GM19324 (cell line): ENCODE data around the gene ULK4.
"Not testable (repeated sequence)": the region's sequence is repeated elsewhere in the genome, so short reads cannot be mapped to it uniquely, and the experiment has no call there.

Source experiments
- ATAC-seq: cut with Tn5 transposase; IDR thresholded peaks from one replicate; pipeline ENCODE4 v1.9.1; 2021; ENCODE audit warnings: mild to moderate bottlenecking, moderate library complexity; ENCODE audit not compliant: unreplicated experiment, low FRiP score

The ULK4 gene

GRCh38 chr3:41792806-41793205 is 169.1 kb downstream of the ULK4 start:
- no peak for ATAC-seq

- ATAC-seq: no peak
Observed at GRCh38 chr3:41769106-41769505, 192.8 kb downstream of the ULK4 start.

GRCh38 chr3:41768363-41768762 is 193.5 kb downstream of the ULK4 start:
- no peak for ATAC-seq

- ATAC-seq: not testable (repeated sequence)
Observed at GRCh38 chr3:41762867-41763266, 199.0 kb downstream of the ULK4 start.

- no peak for ATAC-seq
Observed at GRCh38 chr3:41753651-41754050, 208.3 kb downstream of the ULK4 start.

- no peak for ATAC-seq
Observed at GRCh38 chr3:41751597-41751996, 210.3 kb downstream of the ULK4 start.

GRCh38 chr3:41749988-41750387 is 211.9 kb downstream of the ULK4 start:
- ATAC-seq: no peak

- ATAC-seq: no peak
Observed at GRCh38 chr3:41746215-41746614, 215.7 kb downstream of the ULK4 start.

GRCh38 chr3:41742121-41742520 is 219.8 kb downstream of the ULK4 start:
- ATAC-seq: no peak

- no peak for ATAC-seq
Observed at GRCh38 chr3:41740374-41740886, 221.5 kb downstream of the ULK4 start.

GRCh38 chr3:41726891-41727290 is 235.0 kb downstream of the ULK4 start:
- no peak for ATAC-seq

GRCh38 chr3:41717641-41718040 is 244.3 kb downstream of the ULK4 start:
- ATAC-seq: no peak

GRCh38 chr3:41716471-41716870 is 245.4 kb downstream of the ULK4 start:
- ATAC-seq: no peak

- ATAC-seq: no peak
Observed at GRCh38 chr3:41715376-41715775, 246.5 kb downstream of the ULK4 start.

- ATAC-seq: no peak
Observed at GRCh38 chr3:41711651-41712050, 250.3 kb downstream of the ULK4 start.

- ATAC-seq: no peak
Observed at GRCh38 chr3:41710646-41711388, 251.1 kb downstream of the ULK4 start.

GRCh38 chr3:41709213-41709612 is 252.7 kb downstream of the ULK4 start:
- ATAC-seq: not testable (repeated sequence)

GRCh38 chr3:41708176-41708575 is 253.7 kb downstream of the ULK4 start:
- no peak for ATAC-seq

GRCh38 chr3:41705893-41706292 is 256.0 kb downstream of the ULK4 start:
- no peak for ATAC-seq

GRCh38 chr3:41701191-41701698 is 260.7 kb downstream of the ULK4 start:
- ATAC-seq: no peak

GRCh38 chr3:41700155-41700554 is 261.7 kb downstream of the ULK4 start:
- ATAC-seq: no peak

- no peak for ATAC-seq
Observed at GRCh38 chr3:41698898-41699297, 263.0 kb downstream of the ULK4 start.
